ENCODE results near the gene TSNAX.

DNA sequence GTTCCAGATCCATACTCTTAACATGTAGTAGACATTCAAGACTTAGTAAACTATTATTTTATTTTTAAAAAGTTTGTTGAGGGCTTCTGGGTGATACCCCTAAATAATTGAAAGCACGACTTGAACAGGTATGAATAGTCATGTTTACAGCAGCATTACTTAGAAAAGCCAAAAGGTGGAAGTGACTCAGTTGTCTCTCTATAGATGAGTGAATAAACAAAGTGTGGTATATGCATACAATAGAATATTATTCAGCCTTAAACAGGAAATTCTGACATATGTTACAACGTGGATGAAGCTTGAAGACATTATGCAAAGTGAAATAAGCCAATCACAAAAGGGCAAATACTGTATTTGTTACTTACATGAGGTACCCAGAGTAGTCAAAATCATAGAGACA is 26.5 kb downstream of the TSNAX start:
- TF ChIP-seq YY1 (IDR thresholded peaks at IDR 0.05; ENCODE audit: insufficient read depth, insufficient read length) (no peak), ZNF274 (IDR thresholded peaks at IDR 0.05; ENCODE audit: low read depth, low read length) (no peak), SUZ12 (IDR thresholded peaks at IDR 0.05; ENCODE audit: extremely low read depth, insufficient read depth, insufficient read length) (no peak)

Measured in NT2/D1 (cell line).